ENCODE results near the gene PAX8.

Gene PAX8

DNA sequence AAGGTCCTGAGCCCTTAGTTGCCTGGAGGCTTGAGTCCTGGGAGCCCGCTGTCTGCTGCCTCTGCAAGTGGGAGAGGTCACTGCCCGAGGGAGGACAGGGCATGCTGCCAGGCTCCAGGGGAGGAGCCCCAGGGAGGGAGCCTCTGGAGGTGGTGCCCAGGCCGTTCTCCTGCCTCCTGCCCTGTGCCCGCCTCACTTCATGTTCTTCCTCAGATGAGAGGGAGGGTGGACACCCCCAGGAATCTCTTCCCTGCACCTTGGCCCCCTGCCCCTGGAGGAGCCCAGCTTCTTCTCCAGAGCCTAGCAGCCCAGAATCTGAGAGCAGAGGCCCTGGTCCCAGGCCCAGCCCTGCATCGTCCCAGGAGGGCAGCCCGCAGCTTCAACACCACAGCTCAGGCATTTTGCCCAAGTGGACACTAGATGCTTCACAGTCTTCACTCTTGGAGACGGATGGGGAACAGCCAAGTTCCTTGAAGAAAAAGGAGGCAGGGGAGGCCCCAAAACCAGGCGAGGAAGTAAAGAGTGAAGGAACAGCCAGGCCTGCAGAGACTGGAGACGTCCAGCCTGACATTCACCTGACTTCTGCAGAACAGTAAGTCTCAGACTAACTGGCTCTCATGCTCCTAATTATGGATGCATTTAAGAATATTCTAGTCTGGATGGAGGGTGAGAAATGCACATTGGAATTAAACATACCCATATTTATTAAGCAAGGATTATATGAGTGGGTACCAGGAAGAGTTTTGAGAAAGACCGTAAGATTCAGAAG, 92.9 kb downstream of the PAX8 start:
- no peaks in the 10 kb centered on the region for H3K9me3 Mint-ChIP-seq
- no peak for ATAC-seq

GRCh38 chr2:113184531-113185230, 94.0 kb downstream of the PAX8 start:
- H3K4me3 Mint-ChIP-seq: no peak overlapping the region
- ATAC-seq: no peak
- no peaks in the 10 kb centered on the region for H3K9me3 Mint-ChIP-seq
- peaks cover 61% of the 10 kb centered on the region for H3K36me3 Mint-ChIP-seq
- H3K27ac Mint-ChIP-seq: peak overlapping the region; percentile 68
- no peaks in the 10 kb centered on the region for H3K27me3 Mint-ChIP-seq
- peaks cover 95% of the 10 kb centered on the region for H3K4me1 Mint-ChIP-seq

More for the DNA sequence above, 92.9 kb downstream of the PAX8 start:
- no peak overlapping the region for H3K4me3 Mint-ChIP-seq
- H3K27ac Mint-ChIP-seq: peak overlapping the region; percentile 68
- H3K4me1 Mint-ChIP-seq: peaks cover 95% of the 10 kb centered on the region
- peaks cover 59% of the 10 kb centered on the region for H3K36me3 Mint-ChIP-seq
- H3K27me3 Mint-ChIP-seq: no peaks in the 10 kb centered on the region

- H3K36me3 Mint-ChIP-seq: peaks cover 67% of the 10 kb centered on the region
- peaks cover 95% of the 10 kb centered on the region for H3K4me1 Mint-ChIP-seq
- H3K4me3 Mint-ChIP-seq: no peak overlapping the region
- no peaks in the 10 kb centered on the region for H3K9me3 Mint-ChIP-seq
- no peak for ATAC-seq
- peak overlapping the region; percentile 68 for H3K27ac Mint-ChIP-seq
- no peaks in the 10 kb centered on the region for H3K27me3 Mint-ChIP-seq
Measured at GRCh38 chr2:113183703-113184102, 95.0 kb downstream of the PAX8 start.

DNA sequence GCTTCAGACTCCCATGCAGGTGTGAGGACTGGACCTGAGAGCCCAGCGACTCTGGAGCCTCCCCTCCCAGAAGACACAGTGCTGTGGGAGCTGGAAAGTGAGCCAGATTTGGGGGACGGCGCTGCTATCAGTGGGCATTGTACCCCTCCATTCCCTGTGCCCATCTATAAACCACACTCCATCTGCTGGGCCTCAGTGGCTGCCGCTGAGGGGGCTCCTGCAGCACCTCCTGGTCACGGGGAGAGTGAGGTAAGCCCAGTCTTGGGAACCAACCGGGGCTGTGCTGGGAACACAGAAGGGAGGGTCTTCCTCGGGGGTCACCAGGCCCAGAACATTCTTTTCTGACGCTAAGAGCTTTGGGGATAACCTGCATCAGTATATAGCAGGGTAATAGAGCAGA, 95.5 kb downstream of the PAX8 start:
- no peak overlapping the region for H3K4me3 Mint-ChIP-seq

GRCh38 chr2:113182471-113183260, 96.1 kb downstream of the PAX8 start:
- no peaks in the 10 kb centered on the region for H3K9me3 Mint-ChIP-seq
- H3K27me3 Mint-ChIP-seq: no peaks in the 10 kb centered on the region
- H3K4me3 Mint-ChIP-seq: no peak overlapping the region
- ATAC-seq: no peak
- H3K4me1 Mint-ChIP-seq: peaks cover 93% of the 10 kb centered on the region
- H3K27ac Mint-ChIP-seq: peak overlapping the region; percentile 25
- H3K36me3 Mint-ChIP-seq: peaks cover 67% of the 10 kb centered on the region

More for the DNA sequence above, 95.5 kb downstream of the PAX8 start:
- H3K27me3 Mint-ChIP-seq: no peaks in the 10 kb centered on the region
- H3K4me1 Mint-ChIP-seq: peaks cover 95% of the 10 kb centered on the region
- peak overlapping the region; percentile 68 for H3K27ac Mint-ChIP-seq
- no peak for ATAC-seq
- H3K36me3 Mint-ChIP-seq: peaks cover 71% of the 10 kb centered on the region
- no peaks in the 10 kb centered on the region for H3K9me3 Mint-ChIP-seq

GRCh38 chr2:113181258-113182051, 97.3 kb downstream of the PAX8 start:
- peak overlapping the region; percentile 25 for H3K27ac Mint-ChIP-seq
- H3K36me3 Mint-ChIP-seq: peaks cover 68% of the 10 kb centered on the region
- H3K4me3 Mint-ChIP-seq: peak overlapping the region; percentile 21
- no peaks in the 10 kb centered on the region for H3K27me3 Mint-ChIP-seq
- ATAC-seq: no peak
- no peaks in the 10 kb centered on the region for H3K9me3 Mint-ChIP-seq
- peaks cover 94% of the 10 kb centered on the region for H3K4me1 Mint-ChIP-seq

GRCh38 chr2:113180131-113180946, 98.4 kb downstream of the PAX8 start:
- no peaks in the 10 kb centered on the region for H3K9me3 Mint-ChIP-seq
- ATAC-seq: no peak
- peaks cover 87% of the 10 kb centered on the region for H3K4me1 Mint-ChIP-seq
- H3K27ac Mint-ChIP-seq: peak overlapping the region; percentile 25
- H3K36me3 Mint-ChIP-seq: peaks cover 61% of the 10 kb centered on the region
- H3K27me3 Mint-ChIP-seq: no peaks in the 10 kb centered on the region
- peak overlapping the region; percentile 4 for H3K4me3 Mint-ChIP-seq

- ATAC-seq: no peak
- no peaks in the 10 kb centered on the region for H3K27me3 Mint-ChIP-seq
- no peaks in the 10 kb centered on the region for H3K9me3 Mint-ChIP-seq
- H3K4me1 Mint-ChIP-seq: peaks cover 84% of the 10 kb centered on the region
- peaks cover 57% of the 10 kb centered on the region for H3K36me3 Mint-ChIP-seq
- peak overlapping the region; percentile 25 for H3K27ac Mint-ChIP-seq
- H3K4me3 Mint-ChIP-seq: no peak overlapping the region
Measured at GRCh38 chr2:113179446-113180045, 99.2 kb downstream of the PAX8 start.

DNA sequence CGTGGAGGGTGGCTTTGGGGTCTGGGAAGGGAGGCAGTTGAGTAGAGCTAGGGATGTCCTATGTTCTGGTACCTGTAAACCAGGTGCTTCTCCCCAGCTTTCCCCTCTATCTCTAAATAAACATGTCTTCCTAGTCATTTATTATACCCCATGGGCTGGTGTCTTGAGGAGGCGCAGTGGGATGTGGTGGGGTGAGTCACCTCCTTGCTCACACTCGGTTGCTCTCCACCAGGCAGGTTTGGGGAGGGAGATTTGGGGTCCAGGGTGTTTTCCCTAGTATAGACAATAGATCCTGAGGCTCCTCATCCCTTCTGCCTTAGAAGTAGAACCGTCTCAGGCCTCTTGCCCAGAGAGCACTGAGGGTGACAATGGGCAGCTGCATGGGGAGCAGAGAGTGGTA, 99.8 kb downstream of the PAX8 start:
- Mint-ChIP-seq H3K9me3 (no peaks in the 10 kb centered on the region), H3K27me3 (no peaks in the 10 kb centered on the region), H3K27ac (peak overlapping the region; percentile 25), H3K4me1 (peaks cover 80% of the 10 kb centered on the region), H3K36me3 (peaks cover 56% of the 10 kb centered on the region), H3K4me3 (peak overlapping the region; percentile 40)
- no peak for ATAC-seq

GRCh38 chr2:113178069-113178746, 100.5 kb downstream of the PAX8 start:
- Mint-ChIP-seq H3K9me3 (no peaks in the 10 kb centered on the region), H3K27me3 (no peaks in the 10 kb centered on the region), H3K4me1 (peaks cover 80% of the 10 kb centered on the region), H3K36me3 (peaks cover 49% of the 10 kb centered on the region), H3K27ac (no peak overlapping the region), H3K4me3 (peak overlapping the region; percentile 19)
- ATAC-seq: no peak

GRCh38 chr2:113176696-113177355, 101.9 kb downstream of the PAX8 start:
- ATAC-seq: no peak
- Mint-ChIP-seq H3K36me3 (peaks cover 41% of the 10 kb centered on the region), H3K27me3 (no peaks in the 10 kb centered on the region), H3K27ac (peak overlapping the region; percentile 76), H3K4me1 (peaks cover 78% of the 10 kb centered on the region), H3K4me3 (peak overlapping the region; percentile 81), H3K9me3 (no peaks in the 10 kb centered on the region)

DNA sequence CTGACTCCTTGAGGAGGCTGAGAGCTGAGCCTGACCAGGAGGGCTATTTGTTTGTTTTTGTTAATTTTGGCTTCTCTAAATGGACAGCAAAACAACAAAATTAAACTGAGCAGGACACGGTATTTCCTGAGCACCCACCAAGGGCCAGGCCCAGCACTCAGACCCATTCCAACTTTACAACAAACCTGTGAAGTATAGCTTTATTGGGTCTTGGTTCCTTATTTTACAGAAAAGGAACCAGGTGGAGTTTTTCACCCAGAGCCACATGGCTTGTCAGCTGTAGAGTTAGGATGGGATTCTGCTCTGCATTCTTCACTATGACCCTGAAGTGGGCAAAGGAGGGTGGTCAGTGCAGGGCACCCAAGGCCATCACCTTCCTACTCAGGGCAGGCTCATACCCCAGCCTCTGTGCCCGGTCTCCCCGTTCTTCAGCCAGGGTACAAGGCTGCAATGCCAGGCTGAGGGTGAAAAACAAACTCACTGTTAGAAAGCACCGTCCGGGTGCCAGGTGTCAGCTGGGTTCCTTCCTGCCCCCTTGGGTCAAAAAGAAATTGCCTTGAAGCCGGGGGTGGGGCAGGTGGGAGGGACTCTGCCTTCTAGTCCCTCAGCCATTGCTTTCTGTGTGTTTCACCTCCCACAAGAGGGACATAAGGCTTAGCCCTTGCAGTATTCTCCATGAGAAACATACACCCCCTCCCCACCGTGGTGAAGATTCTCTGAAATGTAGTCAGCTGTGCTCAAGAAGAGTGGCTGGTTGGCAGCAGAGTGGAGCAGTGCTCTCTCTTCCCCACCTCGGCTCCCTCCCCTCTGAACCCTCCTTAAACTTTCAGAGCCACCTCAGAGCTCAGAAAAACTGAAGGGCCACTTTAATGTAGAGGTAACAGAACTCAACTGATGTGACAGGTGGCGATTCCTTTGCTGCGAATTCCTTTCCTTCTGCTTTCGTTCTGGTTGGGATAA, 102.7 kb downstream of the PAX8 start:
- H3K9me3 Mint-ChIP-seq: peaks cover 3% of the 10 kb centered on the region

More for the DNA sequence above, 102.7 kb downstream of the PAX8 start:
- peaks cover 78% of the 10 kb centered on the region for H3K4me1 Mint-ChIP-seq
- peak overlapping the region; percentile 76 for H3K27ac Mint-ChIP-seq
- peaks cover 41% of the 10 kb centered on the region for H3K36me3 Mint-ChIP-seq
- H3K27me3 Mint-ChIP-seq: no peaks in the 10 kb centered on the region
- H3K4me3 Mint-ChIP-seq: peak overlapping the region; percentile 81
- peak; percentile 42 for ATAC-seq

Measured in stimulated activated memory B cell treated with anti-CD40 and anti-IgM and Interleukin-4, amounts not matched to agents 10 μg/mL and 1 μg/mL and 100 μg/mL, for 72 hours (primary cell).